GM23248 (cell line): ENCODE measurements around the gene ZBTB7C. TPM values are rescaled to one million over a fixed set of nuclear protein-coding genes. Genes with fewer than 3 reads are reported as not detected.

Experiments used
- DNase-seq: peaks from one replicate; pipeline ENCODE4 v3.0.0-alpha.2; 2015
- H2AFZ ChIP-seq: fragments of 200-600 bp; sonication (generic); 2 replicates; pipeline ENCODE4 v1.6.1; 2016; ENCODE audit warnings: antibody characterized with exemption
- H3F3A ChIP-seq: fragments of 200-600 bp; sonication (generic); 2 replicates; pipeline ENCODE4 v1.6.1; 2016; ENCODE audit warnings: mild to moderate bottlenecking, antibody characterized with exemption, mixed run types; ENCODE audit not compliant: insufficient read depth
- H3K27ac ChIP-seq: fragments of 200-600 bp; sonication (generic); 2 replicates; pipeline ENCODE4 v1.5.1; 2016; ENCODE audit warnings: mild to moderate bottlenecking
- H3K27me3 ChIP-seq: fragments of 200-600 bp; sonication (generic); replicated peaks from 2 replicates; pipeline ENCODE4 v1.6.1; 2016; ENCODE audit warnings: mild to moderate bottlenecking; ENCODE audit not compliant: insufficient read depth
- H3K36me3 ChIP-seq: fragments of 200-600 bp; sonication (generic); 2 replicates; pipeline ENCODE4 v1.6.1; 2016; ENCODE audit warnings: low read depth, mild to moderate bottlenecking
- H3K4me1 ChIP-seq: fragments of 200-600 bp; sonication (generic); 2 replicates; pipeline ENCODE4 v1.6.1; 2016; ENCODE audit warnings: mild to moderate bottlenecking; ENCODE audit not compliant: insufficient read depth
- H3K4me2 ChIP-seq: fragments of 200-600 bp; sonication (generic); one replicate; pipeline ENCODE4 v1.6.1; 2016; ENCODE audit warnings: mild to moderate bottlenecking; ENCODE audit not compliant: unreplicated experiment
- H3K4me3 ChIP-seq: fragments of 200-600 bp; sonication (generic); 2 replicates; pipeline ENCODE4 v1.5.1; 2016; ENCODE audit warnings: mild to moderate bottlenecking
- H3K79me2 ChIP-seq: fragments of 200-600 bp; sonication (generic); 2 replicates; pipeline ENCODE4 v1.6.1; 2016; ENCODE audit warnings: mild to moderate bottlenecking; ENCODE audit not compliant: insufficient read depth
- H3K9ac ChIP-seq: fragments of 200-600 bp; sonication (generic); 2 replicates; pipeline ENCODE4 v1.6.1; 2016; ENCODE audit warnings: mild to moderate bottlenecking
- H3K9me2 ChIP-seq: fragments of 200-600 bp; sonication (generic); 2 replicates; pipeline ENCODE4 v1.6.1; 2016; ENCODE audit warnings: mixed run types, mild to moderate bottlenecking, moderate library complexity; ENCODE audit not compliant: insufficient read depth
- H3K9me3 ChIP-seq: fragments of 200-600 bp; sonication (generic); one replicate; pipeline ENCODE4 v1.6.1; 2017; ENCODE audit warnings: low read depth
- H4K20me1 ChIP-seq: fragments of 200-600 bp; sonication (generic); 2 replicates; pipeline ENCODE4 v1.6.0; 2016; ENCODE audit not compliant: insufficient read depth
- EZH2 ChIP-seq: fragments of 200-600 bp; sonication (generic); IDR thresholded peaks from 2 replicates; pipeline ENCODE4 v1.6.1; 2018; ENCODE audit warnings: antibody characterized with exemption, mild to moderate bottlenecking; ENCODE audit not compliant: insufficient read depth, poor library complexity, severe bottlenecking
- EZH2phosphoT487 ChIP-seq: fragments of 200-600 bp; sonication (generic); IDR thresholded peaks from 2 replicates; pipeline ENCODE4 v1.6.1; 2018; ENCODE audit warnings: antibody characterized with exemption, moderate library complexity, mild to moderate bottlenecking, low read depth; ENCODE audit not compliant: insufficient read depth
- WGBS, 2 experiments: methylation state at CpG; one replicate each; pipeline ENCODE4 v1.1.6; 2015 to 2017; ENCODE audit warnings: low lambda C conversion rate in 2 of 2, low coverage in 1 of 2; ENCODE audit errors: missing lambda C conversion rate in 2 of 2; 5-methylcytosine and 5-hydroxymethylcytosine counted together
- in situ Hi-C: fragments of 300-500 bp; cut with MboI; formaldehyde crosslinking; loops from 2 replicates; pipeline ENCODE4 v1.15.0; 2020
- polyA plus RNA-seq: library from polyadenylated mRNA; unstranded; fragments of >200 nt; fragmentation: Nextera tagmentation; extraction: Ambion mirVana; gene quantifications from 2 replicates; pipeline ENCODE4 v1.2.1, GENCODE V29; 2016
- total RNA-seq: library from RNA; depleted of rRNA; stranded (reverse); fragments of >200 nt; shearing (Covaris generic); gene quantifications from 2 replicates; pipeline ENCODE4 v1.2.3, GENCODE V29; 2014

Gene ZBTB7C
- total and polyA plus RNA-seq, 2 experiments from 2014 or later: not detected

DNA sequence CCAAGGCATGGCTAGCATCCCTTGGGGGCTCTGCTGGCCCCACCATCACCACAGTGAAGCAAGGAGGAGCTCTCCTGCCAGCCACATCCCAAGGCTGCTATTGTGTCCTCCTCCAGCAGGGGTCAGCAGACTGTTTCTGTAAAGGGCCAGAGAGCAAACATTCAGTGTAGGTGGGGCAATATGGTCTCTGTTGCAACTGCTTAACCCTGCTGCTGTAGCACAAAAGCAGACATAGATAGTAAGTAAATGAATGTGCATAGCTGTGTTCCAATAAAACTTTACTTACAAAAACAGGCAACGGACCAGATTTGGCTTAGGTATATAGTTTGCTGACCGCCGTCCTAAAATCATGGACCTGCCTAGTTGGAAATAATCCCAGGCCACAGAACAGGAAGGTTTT is 36.4 kb upstream of the ZBTB7C start:
- TF ChIP-seq EZH2phosphoT487: no peak
- TF ChIP-seq EZH2: no peak
- Histone ChIP-seq H3K9ac (no peak overlapping the region), H3K9me2 (no peaks in the 10 kb centered on the region), H3K79me2 (no peaks in the 10 kb centered on the region), H3F3A (no peaks in the 10 kb centered on the region; the same call in 1 of the 2 replicates), H3K27me3 (peaks cover 56% of the 10 kb centered on the region), H3K27ac (no peak overlapping the region), H3K36me3 (no peaks in the 10 kb centered on the region), H3K9me3 (no peaks in the 10 kb centered on the region), H4K20me1 (no peaks in the 10 kb centered on the region), H3K4me3 (no peak overlapping the region), H3K4me2 (no peak overlapping the region), H3K4me1 (no peaks in the 10 kb centered on the region), H2AFZ (no peak overlapping the region)
- in situ Hi-C loops: loop anchor here (5.0 kb wide), 1 partner anchor 413 kb away; no protein-coding TSS in a partner anchor
- 71 to 76% methylated on average over 3 of the region's 3 CpGs for WGBS, 2 experiments
- DNase-seq: peak; percentile 89

DNA sequence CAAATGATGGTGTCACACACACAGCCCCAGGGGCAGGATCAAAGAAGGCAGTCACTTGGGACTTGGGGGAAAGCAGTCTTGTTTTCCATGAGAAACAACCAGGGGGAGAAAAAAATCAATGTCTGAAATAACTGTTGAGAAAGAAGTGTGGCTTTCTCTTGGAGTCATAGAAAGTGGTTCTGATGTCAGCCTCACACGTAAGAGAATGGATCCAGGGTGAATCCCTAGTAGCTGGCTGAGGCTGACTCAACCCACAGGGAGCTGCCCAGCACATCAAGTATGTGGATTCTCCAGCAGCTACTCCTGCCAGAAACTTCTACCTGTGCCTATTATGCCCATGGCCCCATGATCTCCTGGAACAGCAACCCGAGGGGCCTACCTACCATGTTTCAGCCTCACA is 33.6 kb upstream of the ZBTB7C start:
- no peaks in the 10 kb centered on the region for H3K79me2 ChIP-seq
- no peaks in the 10 kb centered on the region for H3K9me2 ChIP-seq
- DNase-seq: peak; percentile 71
- no peak overlapping the region for H2AFZ ChIP-seq
- H3K4me2 ChIP-seq: no peak overlapping the region
- in situ Hi-C loops: no loop called here
- H3K4me3 ChIP-seq: no peak overlapping the region
- no peak for TF ChIP-seq EZH2phosphoT487
- TF ChIP-seq EZH2: no peak
- H3K9me3 ChIP-seq: no peaks in the 10 kb centered on the region
- no peaks in the 10 kb centered on the region for H3K4me1 ChIP-seq
- H3F3A ChIP-seq: no peaks in the 10 kb centered on the region; the same call in 1 of the 2 replicates
- H3K9ac ChIP-seq: no peak overlapping the region
- no peaks in the 10 kb centered on the region for H4K20me1 ChIP-seq
- H3K36me3 ChIP-seq: no peaks in the 10 kb centered on the region
- no peak overlapping the region for H3K27ac ChIP-seq
- peaks cover 63% of the 10 kb centered on the region for H3K27me3 ChIP-seq
- 65 to 72% methylated on average over 2 of the region's 2 CpGs for WGBS, 2 experiments

DNA sequence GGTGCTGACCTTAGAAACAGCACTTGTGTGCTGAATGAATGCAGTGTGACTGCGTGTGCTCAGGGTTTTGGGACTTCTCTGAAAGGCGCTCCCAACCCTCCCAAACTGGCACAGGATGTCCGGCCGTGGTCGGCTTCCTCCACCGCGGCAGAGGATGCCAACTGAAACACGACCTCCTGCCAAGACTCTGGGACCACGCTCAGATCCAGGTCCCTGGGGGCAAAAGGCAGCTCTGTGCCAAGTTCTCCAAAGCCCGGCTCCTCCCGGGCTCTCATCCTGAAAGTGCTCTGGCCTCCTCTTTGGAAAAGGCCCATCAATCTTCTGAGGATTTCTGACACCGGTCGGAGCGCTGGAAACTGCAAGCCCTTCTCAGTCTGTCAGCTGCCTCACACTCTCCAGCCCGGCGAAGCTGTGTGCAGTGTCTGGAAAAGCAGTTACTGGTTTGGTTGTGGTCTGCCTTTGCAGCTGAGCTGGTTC is 32.3 kb upstream of the ZBTB7C start:
- H3F3A ChIP-seq: no peaks in the 10 kb centered on the region; the same call in 1 of the 2 replicates
- no peaks in the 10 kb centered on the region for H3K79me2 ChIP-seq
- H2AFZ ChIP-seq: no peak overlapping the region
- peak; percentile 26 for DNase-seq
- no peak for TF ChIP-seq EZH2phosphoT487
- no peak for TF ChIP-seq EZH2
- H3K27ac ChIP-seq: no peak overlapping the region
- H3K9ac ChIP-seq: no peak overlapping the region
- H3K4me1 ChIP-seq: no peaks in the 10 kb centered on the region
- H3K27me3 ChIP-seq: peaks cover 76% of the 10 kb centered on the region
- WGBS, 2 experiments: 3 to 4% methylated on average over 16 of the region's 16 CpGs
- H3K9me3 ChIP-seq: no peaks in the 10 kb centered on the region
- no peaks in the 10 kb centered on the region for H4K20me1 ChIP-seq
- H3K4me2 ChIP-seq: peak overlapping the region; percentile 19
- in situ Hi-C loops: no loop called here
- H3K4me3 ChIP-seq: peak overlapping the region; percentile 28
- no peaks in the 10 kb centered on the region for H3K9me2 ChIP-seq
- H3K36me3 ChIP-seq: no peaks in the 10 kb centered on the region

DNA sequence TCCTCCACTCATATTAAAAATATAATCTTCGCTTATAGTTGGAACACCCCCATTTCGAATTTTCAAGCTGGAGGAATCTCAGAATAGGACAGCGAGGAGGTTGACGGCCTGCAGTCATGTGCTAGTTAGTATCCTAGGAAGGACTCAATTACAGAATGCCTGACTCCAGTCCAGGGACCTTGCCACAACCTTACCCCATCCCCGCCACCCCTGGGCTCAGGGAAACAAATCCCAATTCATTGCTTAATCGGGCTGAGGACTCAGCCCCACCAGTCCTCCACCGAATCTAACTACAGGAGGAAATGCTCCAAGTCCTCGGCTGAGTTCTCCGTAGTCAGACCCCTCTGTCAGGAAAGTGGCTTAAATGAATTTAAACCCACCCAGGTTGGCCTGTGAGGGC is 31.7 kb upstream of the ZBTB7C start:
- Histone ChIP-seq H3K9ac (no peak overlapping the region), H3K9me3 (no peaks in the 10 kb centered on the region), H3K27me3 (peaks cover 80% of the 10 kb centered on the region), H3K4me2 (no peak overlapping the region), H3K36me3 (no peaks in the 10 kb centered on the region), H3F3A (no peaks in the 10 kb centered on the region; the same call in 1 of the 2 replicates), H3K27ac (no peak overlapping the region), H4K20me1 (no peaks in the 10 kb centered on the region), H3K4me3 (no peak overlapping the region; the same call in 1 of the 2 replicates), H2AFZ (no peak overlapping the region), H3K9me2 (no peaks in the 10 kb centered on the region), H3K4me1 (no peaks in the 10 kb centered on the region), H3K79me2 (no peaks in the 10 kb centered on the region)
- DNase-seq: no peak
- TF ChIP-seq EZH2phosphoT487 (no peak), EZH2 (no peak)
- in situ Hi-C loops: no loop called here
- 35 to 39% methylated on average over 9 of the region's 9 CpGs for WGBS, 2 experiments
